HG03045 (cell line): Measurements from ENCODE around the gene USP37.
A peak's percentile ranks its signal among the peaks of the same experiment; 100 is the strongest.
"Not testable (repeated sequence)": the region's sequence is repeated elsewhere in the genome, so short reads cannot be mapped to it uniquely, and the experiment has no call there.

Experiments
- ATAC-seq: cut with Tn5 transposase; IDR thresholded peaks from one replicate; pipeline ENCODE4 v1.9.1; 2021; ENCODE audit warnings: mild to moderate bottlenecking, moderate library complexity; ENCODE audit not compliant: unreplicated experiment

Gene USP37

DNA sequence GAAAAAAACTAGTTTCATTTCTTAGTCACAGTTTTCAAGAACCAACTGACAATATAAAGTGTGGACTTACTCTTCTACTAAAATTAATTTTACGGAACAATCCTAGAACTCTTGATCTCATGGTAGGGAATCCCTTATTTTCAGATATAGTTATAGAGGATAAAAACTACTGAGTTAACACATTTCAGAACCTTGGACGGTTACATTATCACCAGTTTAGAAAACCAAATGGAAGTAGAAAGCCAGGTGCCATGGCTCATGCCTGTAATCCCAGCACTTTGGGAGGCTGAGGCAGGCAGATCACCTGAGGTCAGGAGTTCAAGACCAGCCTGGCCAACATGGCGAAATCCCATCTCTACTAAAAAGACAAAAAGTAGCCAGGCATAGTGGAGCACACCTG, 13.9 kb downstream of the USP37 start:
- ATAC-seq = not testable (repeated sequence)

DNA sequence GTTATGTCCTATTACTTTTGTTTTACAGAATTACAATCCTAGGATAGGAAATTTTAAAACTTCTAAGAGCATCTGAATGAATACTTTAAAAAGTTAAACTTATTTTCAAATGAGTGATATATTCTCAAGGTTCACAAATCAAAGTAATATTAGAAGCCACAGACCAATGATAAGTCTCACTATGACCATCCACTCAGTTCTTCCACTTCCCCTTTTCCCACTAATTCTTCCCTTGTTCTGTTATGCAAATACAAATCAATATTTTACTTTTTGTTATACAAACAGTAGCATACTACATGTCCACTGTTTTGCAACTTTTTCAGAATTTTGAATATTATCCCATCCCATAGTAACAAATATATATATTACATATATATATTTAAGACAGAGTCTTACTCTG, 20.2 kb downstream of the USP37 start:
- ATAC-seq = no peak

- ATAC-seq = no peak
Measured at GRCh38 chr2:218547511-218547910, 20.6 kb downstream of the USP37 start.

DNA sequence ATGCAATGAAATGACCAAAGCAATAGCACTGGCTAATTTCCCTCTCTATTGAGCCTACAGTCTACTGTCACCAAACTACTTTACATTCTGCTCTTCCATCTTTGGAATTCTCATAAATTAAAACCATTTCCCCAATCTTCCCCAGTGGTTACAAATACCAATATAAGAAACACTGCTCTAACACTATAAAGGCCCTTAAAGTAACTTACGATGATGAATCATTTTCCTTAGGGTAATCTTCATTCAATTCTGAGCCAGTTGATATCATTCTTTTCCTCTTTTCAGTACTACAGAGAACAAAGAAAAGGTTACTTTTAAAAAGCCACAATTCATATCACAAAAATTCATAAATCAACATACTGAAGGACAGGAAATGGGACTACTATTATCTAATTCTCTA, 22.1 kb downstream of the USP37 start:
- no peak for ATAC-seq

GRCh38 chr2:218540015-218540414, 28.1 kb downstream of the USP37 start:
- no peak for ATAC-seq

DNA sequence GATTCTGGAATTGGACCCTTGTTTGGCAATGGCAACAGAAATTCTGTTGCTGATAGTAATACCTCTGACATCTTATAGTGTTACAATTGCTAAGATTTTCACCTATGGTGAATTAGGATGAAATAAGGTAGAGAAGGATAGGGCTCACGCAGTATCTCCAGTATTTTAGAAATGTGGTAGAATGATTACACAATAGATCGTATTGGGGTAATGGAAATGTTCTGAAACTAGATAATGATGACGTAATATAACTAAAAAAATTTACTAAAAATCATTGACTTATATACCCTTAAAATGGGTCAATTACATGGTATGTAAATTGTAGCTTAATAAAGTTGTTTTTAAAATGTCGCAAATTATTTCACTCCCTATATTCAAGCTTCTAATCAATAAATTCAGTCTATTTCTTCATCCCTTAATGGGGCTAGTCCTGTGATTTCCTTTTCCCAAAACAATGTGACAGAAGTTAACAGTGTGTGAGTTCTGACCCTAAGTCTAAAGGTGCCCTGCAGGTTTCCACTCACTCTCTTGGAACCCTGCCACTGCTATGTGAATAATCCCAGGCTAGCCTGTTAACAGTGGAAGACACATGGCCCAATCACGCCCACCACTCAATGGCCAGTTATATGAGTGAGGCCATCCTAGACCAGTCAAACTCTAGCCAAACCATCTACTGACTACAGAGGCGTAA, 31.2 kb downstream of the USP37 start:
- ATAC-seq = no peak

- ATAC-seq = no peak
Measured at GRCh38 chr2:218529990-218530389, 38.2 kb downstream of the USP37 start.

- not testable (repeated sequence) for ATAC-seq
Measured at GRCh38 chr2:218528409-218528808, 39.7 kb downstream of the USP37 start.

DNA sequence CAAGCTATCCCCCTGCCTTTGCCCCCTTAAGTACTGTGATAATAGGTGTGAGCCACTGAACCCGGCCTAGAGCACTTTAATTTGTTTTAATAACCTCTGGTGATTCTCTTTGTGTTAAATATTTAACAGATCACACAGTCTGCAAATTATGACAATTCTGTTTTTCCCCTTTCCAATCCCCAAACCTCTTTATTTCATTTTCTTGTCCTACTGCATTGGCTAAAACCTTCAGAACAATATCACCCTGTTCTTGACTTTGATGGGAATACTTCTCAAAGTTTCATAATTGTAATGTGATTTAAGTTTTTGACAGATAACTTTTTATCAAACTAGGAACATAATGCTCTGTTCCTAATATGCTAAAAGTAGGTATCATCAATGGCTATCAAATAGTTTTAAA, 44.5 kb downstream of the USP37 start:
- no peak for ATAC-seq

GRCh38 chr2:218518876-218519275, 49.3 kb downstream of the USP37 start:
- ATAC-seq = no peak

- peak; percentile 58 for ATAC-seq
Measured at GRCh38 chr2:218517434-218518206, 50.5 kb downstream of the USP37 start.

- no peak for ATAC-seq
Measured at GRCh38 chr2:218516614-218517013, 51.5 kb downstream of the USP37 start.

- no peak for ATAC-seq
Measured at GRCh38 chr2:218513676-218514075, 54.5 kb downstream of the USP37 start.

- no peak for ATAC-seq
Measured at GRCh38 chr2:218508299-218508698, 59.9 kb downstream of the USP37 start.

GRCh38 chr2:218505754-218506371, 62.3 kb downstream of the USP37 start:
- ATAC-seq = no peak

DNA sequence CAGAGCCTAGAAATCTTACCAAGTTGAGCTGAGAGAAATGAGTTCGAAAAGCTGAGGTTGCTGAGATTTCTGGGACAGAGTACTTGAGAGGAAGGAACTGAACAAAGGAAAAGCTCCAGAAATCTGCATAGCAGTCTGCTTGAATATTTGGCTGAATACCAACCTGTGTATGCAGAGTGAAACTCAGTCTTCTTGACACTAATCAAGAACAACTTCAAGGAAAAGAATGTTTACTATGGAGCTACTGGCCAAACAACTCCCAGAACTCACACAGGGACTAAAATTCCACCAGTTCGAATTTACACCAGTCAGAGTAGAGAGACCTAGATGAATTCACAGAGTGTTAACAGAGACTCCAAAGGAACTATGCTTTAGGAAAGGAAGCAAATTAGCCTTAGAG, 66.5 kb downstream of the USP37 start:
- no peak for ATAC-seq

DNA sequence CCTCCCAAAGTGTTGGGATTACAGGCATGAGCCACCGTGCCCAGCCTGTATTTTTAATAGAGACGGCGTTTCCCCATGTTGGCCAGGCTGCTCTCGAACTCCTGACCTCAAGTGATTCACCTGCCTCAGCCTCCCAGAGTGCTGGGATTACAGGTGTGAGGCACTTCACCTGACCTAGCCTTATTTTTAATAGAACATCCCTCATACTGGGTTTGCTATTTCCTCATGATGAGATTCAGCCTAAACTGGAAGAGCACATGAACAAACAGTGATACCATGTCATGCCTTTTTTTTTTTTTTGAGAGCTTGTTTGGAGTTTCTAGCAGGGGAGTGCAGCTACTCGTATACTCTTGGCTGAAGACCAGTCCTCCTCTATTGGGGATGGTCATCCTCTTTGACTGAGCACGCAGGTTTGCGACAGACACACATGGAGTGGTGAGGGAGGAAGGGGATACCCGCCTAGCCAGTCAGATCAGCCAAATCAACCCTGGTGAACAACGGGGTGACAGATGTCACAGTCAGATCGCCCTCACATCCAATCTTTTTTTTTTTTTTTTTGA, 67.6 kb downstream of the USP37 start:
- no peak for ATAC-seq

GRCh38 chr2:218485986-218486667, 82.0 kb downstream of the USP37 start:
- no peak for ATAC-seq

- ATAC-seq = no peak
Measured at GRCh38 chr2:218482651-218483050, 85.5 kb downstream of the USP37 start.

- ATAC-seq = no peak
Measured at GRCh38 chr2:218479595-218479994, 88.6 kb downstream of the USP37 start.

DNA sequence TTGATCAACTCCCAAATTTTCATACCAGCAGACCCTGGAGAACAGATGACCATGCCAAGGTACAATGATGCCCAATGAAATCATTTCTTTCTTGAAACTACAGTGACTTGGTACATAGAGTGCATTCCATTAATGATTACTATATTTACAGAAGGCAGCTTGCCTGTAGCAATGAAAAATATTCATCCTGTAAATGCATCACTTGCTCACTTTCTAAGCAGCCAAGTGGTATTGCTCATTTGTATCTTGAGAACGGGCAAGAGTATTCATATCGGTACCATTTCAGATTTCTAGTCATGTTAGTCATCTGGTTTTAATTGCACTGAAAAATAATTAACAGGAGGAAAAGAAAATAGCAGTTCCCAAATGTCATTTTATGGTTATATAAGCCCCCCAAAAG, 89.6 kb downstream of the USP37 start:
- no peak for ATAC-seq
